SK-N-SH treated with all-trans-retinoic acid at 6 μM for 48 hours (cell line): ENCODE measurements around the gene C19orf85.

Experiments used
- ARNTL ChIP-seq: fragments of 450-650 bp; formaldehyde crosslinking; IDR thresholded peaks from 2 replicates; pipeline ENCODE4 v1.5.0; 2020; ENCODE audit warnings: low read depth, mild to moderate bottlenecking, moderate library complexity, borderline replicate concordance
- OSR1 ChIP-seq: fragments of 250-450 bp; sonication (Bioruptor Pico); IDR thresholded peaks from 2 replicates; pipeline ENCODE4 v1.8.0; 2022; ENCODE audit warnings: moderate library complexity, mild to moderate bottlenecking, inconsistent platforms
- POU6F1 ChIP-seq: fragments of 250-450 bp; sonication (Bioruptor Pico); IDR thresholded peaks from 2 replicates; pipeline ENCODE4 v1.8.0; 2021; ENCODE audit warnings: low read depth, mild to moderate bottlenecking, moderate library complexity, borderline replicate concordance
- SNAI2 ChIP-seq: fragments of 250-450 bp; sonication (Bioruptor Pico); IDR thresholded peaks from 2 replicates; pipeline ENCODE4 v1.5.0; 2020; ENCODE audit warnings: mild to moderate bottlenecking, moderate library complexity
- ZFP30 ChIP-seq: fragments of 450-650 bp; formaldehyde crosslinking; IDR thresholded peaks from 2 replicates; pipeline ENCODE4 v1.5.0; 2022; ENCODE audit warnings: mild to moderate bottlenecking, moderate library complexity

DNA sequence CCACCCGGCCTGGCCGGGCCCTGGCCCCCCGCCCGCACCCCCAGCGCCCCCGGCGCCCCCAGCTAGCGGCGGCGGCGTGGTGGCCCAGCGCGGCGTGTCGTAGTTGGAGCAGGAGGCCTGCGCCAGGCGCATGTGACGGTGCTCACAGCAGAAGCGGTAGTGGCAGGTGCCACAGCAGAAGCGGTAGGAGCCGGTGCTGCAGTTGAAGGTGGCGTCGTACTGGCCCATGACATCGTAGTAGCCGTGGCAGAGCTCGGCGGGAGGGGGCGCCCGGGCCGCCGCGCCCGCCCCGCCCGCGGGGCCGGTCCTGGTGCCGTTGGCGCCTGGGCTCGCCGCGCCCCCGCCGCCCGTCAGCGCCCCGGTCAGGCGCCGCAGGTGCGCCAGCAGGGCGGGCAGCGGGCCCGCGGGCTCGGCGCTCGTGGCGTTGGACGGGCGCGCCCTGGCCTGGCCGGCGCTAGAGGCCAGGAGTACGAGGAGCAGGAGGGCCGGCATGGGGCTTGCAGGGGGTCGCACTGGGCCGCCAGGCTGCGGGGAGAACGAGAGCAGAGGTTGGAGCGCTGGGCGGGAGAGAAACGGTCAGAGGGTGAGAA is 22.1 kb downstream of the C19orf85 start:
- no peak for TF ChIP-seq ZFP30
- TF ChIP-seq ARNTL (CRISPR knock-in tag), result no peak
- no peak for TF ChIP-seq POU6F1
- TF ChIP-seq SNAI2, result no peak
- TF ChIP-seq OSR1 (CRISPR knock-in tag), result no peak
